Endometrial microvascular endothelial cells (primary cell): Measurements from ENCODE around the gene OR2AJ1. TPM values are rescaled to one million over a fixed set of nuclear protein-coding genes. Genes with fewer than 3 reads are reported as not detected.
"Not testable (repeated sequence)": the region's sequence is repeated elsewhere in the genome, so short reads cannot be mapped to it uniquely, and the experiment has no call there.

Experiments
- in situ Hi-C: cut with HindIII; loops from 2 replicates; pipeline ENCODE4 v1.10.0; 2017; ENCODE audit warnings: low sequenced_read_pairs, low pct_unique_long_range_greater_than_20kb; ENCODE audit errors: inconsistent ontology term
- total RNA-seq: library from RNA; depleted of rRNA; stranded (reverse); fragments of >200 nt; gene quantifications from one replicate; pipeline ENCODE4 v1.2.3, GENCODE V29; 2015; ENCODE audit errors: inconsistent ontology term

OR2AJ1 gene
- not detected for total RNA-seq

DNA sequence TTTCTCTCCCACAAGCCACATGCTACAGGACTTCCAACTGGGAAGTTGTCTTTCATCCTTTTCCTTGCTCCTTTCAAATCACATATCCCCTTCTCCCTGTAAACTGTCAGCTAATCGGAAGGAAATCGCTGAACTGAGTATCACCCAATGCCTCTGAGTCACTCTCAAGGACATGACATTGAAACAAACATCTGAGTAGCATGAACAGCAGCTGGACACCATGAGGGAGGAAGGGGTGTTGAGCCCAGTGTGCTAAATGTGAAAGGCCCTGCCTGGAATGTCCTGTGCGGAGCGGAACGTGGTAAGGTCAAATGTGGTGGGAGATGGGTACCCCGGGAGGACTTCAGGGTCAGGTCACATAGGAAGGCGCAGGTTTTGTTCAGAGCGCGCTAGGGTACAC is at the start of gene OR2AJ1:
Gene OR2AJ1 (plus strand): TSS at position 22 of the 400 bp plus-strand sequence. CDS start 8,880 bp downstream, outside the sequence.
- in situ Hi-C loops: no loop called here

DNA sequence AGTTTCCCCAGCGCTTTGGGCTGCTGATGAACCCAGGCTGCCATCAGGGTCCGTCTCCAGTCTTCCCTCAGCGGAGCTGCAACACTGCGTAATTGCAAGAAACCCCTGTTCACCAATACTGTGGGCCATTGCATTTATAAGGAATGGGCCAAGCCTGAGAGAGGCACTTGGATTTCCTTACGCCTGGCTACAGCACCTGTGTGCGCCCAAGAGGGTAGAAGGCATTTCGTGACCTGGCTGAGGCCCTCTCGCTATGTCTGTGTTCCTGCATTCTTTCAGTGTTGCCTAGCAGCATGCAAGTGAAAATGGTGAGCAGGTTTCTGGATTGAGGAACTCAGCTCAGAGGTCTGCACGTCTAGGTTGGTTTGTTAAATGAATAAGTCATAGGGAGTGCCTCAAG is 41.3 kb upstream of the OR2AJ1 start:
- in situ Hi-C loops: no loop called here

DNA sequence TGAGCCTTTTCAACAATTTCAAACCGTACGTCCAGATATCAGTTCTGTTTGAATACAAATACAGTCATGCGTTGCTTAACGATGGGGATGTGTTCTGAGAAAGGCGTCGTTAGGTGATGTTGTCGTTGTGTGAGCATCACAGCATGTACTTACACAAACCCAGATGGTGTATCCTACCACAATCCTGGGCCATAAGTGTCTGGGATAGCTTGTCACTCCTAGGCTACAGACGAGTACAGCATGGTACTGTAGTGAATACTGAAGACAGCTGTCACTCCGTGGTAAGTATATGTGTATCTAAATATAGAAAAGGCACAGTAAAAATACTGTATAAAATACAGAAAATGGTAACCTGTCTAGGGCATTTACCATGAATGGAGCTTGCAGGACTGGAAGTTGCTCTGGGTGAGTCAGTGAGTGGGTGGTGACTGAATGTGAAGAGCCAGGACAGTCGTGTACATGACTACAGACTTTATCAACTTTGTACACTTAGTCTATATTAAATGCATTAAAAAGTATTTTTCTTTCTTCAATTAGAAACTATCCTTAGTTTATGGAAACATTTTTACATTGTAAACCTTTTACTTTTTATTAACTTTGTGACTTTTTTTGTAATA is 39.8 kb upstream of the OR2AJ1 start:
- in situ Hi-C loops: no loop called here

DNA sequence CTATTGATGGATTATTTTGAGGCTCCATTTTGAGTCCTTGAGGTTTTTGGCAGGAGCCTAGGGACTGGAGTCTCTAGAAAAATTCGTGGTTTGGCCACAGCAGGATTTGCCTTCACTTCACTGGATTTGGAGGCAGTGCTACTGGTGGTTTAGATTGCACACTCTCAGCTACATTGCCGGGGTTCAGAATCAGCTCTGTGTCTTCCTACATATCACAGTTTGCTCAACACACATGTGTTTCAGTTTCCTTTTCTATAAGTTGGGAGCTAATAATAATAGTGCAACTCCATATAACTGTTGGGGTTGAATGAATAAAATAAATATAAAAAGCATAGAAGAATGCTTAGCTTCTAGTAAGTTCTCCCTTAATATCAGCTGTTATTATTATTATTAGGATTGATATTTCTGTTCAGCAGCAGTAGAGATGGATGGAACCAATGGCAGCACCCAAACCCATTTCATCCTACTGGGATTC is 29.5 kb upstream of the OR2AJ1 start, which contains the start of gene OR2W3:
Gene OR2W3 (plus strand): TSS at position 425 of the 475 bp plus-strand sequence. CDS start 0 bp downstream, at position 425.
- in situ Hi-C loops: no loop called here

- in situ Hi-C loops: no loop called here
Measured at GRCh38 chr1:247895976-247896375, 28.7 kb upstream of the OR2AJ1 start.

- in situ Hi-C loops: no loop called here
Measured at GRCh38 chr1:247904122-247904521, 20.6 kb upstream of the OR2AJ1 start.

GRCh38 chr1:247905181-247905580 is 19.5 kb upstream of the OR2AJ1 start:
- in situ Hi-C loops: no loop called here

GRCh38 chr1:247905910-247906503 is 18.7 kb upstream of the OR2AJ1 start:
- in situ Hi-C loops: no loop called here

- in situ Hi-C loops: no loop called here
Measured at GRCh38 chr1:247906504-247907047, 18.1 kb upstream of the OR2AJ1 start.

DNA sequence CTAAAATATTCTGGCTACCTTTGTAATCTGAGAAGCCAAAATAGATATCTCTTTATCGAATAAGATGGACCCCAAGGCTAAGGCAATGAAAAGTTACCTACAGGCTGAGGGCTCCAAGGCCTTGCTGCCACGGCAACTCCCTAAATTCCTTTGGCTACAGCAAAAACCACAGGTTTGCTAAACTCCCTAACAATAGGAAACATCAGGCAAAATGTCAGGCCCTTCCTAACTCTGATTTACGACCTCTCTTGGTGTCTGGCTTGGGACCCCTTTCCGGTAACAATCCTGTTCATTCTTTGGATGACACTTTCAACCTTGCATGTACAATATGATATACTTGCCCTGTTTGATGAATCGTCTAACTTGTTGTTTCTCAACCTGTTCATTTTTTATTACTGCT is 15.9 kb upstream of the OR2AJ1 start:
- in situ Hi-C loops: no loop called here

- in situ Hi-C loops: no loop called here
Measured at GRCh38 chr1:247913786-247914185, 10.9 kb upstream of the OR2AJ1 start.

GRCh38 chr1:247914941-247915662 is 9.6 kb upstream of the OR2AJ1 start:
- in situ Hi-C loops: no loop called here

- in situ Hi-C loops: no loop called here
Measured at GRCh38 chr1:247919952-247920351, 4.7 kb upstream of the OR2AJ1 start, which contains the start of gene OR2T8. OR2T8 (plus strand) TSS chr1:247920252; CDS start chr1:247921018, 766 bp downstream.

DNA sequence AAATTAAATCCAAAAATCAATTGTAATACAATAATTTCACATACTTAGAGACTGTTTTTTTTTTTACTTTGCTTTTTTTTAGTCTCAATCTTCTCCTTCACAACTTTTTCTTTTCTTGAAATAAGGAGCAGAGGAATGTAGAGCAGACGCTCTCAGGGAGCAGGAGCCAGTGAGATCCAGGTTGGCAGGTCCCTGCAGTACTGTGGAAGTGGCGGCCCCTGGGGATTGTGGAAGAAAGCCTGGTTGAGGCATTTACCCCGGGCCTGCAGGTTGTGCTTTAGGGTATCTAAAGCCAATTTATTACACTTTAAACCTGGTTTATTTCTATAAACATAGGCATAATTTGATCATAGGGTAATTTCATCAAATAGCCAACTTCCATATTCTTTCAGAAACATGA is 748 bp upstream of the OR2AJ1 start:
- in situ Hi-C loops: no loop called here

DNA sequence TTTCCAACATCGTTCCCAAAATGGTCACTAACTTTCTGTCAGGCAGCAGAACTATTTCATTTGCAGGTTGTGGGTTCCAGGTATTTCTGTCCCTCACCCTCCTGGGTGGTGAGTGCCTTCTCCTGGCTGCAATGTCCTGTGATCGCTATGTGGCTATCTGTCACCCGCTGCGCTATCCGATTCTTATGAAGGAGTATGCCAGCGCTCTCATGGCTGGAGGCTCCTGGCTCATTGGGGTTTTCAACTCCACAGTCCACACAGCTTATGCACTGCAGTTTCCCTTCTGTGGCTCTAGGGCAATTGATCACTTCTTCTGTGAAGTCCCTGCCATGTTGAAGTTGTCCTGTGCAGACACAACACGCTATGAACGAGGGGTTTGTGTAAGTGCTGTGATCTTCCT is 9.3 kb downstream of the OR2AJ1 start:
- in situ Hi-C loops: no loop called here

DNA sequence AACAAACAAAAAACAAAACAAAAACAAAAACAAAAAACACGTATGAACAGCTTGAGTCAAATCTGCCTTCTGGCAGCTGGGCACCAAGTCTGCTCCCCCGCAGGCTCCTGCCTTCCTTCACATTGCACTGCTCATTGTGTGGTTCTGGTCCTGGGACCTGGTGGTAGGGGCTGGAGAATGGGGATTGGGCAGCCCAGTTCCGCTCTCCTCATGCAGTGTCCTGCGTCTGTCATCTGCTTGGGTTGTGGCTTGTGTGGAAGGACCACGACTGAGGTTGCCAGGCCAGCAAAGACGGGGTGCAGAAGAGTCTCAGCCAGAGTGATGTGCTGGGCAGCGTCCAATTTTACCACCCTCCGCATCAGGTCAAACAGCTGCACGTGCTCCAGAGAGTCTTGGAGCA is 11.1 kb downstream of the OR2AJ1 start:
- in situ Hi-C loops: no loop called here

DNA sequence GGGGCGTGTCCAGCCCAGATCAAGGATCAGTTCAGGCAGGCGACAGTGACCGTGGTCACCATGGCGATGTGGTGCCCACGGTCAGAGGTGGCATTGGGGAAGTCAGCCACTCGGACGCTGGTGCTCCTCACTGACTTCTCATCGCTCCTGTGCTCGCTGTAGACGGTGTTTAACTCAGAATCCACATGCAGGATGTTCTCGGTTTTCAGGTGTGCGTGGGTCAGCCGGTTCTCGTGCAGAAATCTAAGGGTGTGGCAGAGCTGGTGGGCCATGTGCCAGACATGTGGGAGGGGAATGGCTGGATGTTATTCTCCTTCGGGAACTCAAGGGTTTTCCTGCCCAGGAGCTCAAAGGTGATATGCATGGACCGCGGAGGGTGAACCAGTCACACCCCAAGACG is 11.7 kb downstream of the OR2AJ1 start:
- in situ Hi-C loops: no loop called here

- in situ Hi-C loops: not testable (repeated sequence)
Measured at GRCh38 chr1:247936965-247937734, 12.5 kb downstream of the OR2AJ1 start.

GRCh38 chr1:247942624-247943023 is 17.9 kb downstream of the OR2AJ1 start:
- in situ Hi-C loops: no loop called here
